Sigmoid colon (tissue), 4 donors: ENCODE results near the gene TSPAN32.

Experiments used
- CTCF ChIP-seq, 4 experiments: fragments of 450-650 bp in 3 of 4; fragments of 200-600 bp in 1 of 4; IDR thresholded peaks; one replicate each; pipeline ENCODE4 v1.5.1; 2016 to 2019; ENCODE audit warnings: antibody characterized with exemption in 4 of 4, mild to moderate bottlenecking in 3 of 4, moderate library complexity in 2 of 4
- EP300 ChIP-seq, 4 donors: sonication (generic); formaldehyde crosslinking; IDR thresholded peaks; one replicate each; pipeline ENCODE4 v1.6.1; 2017; ENCODE audit warnings: antibody characterized with exemption in 4 of 4
- POLR2AphosphoS5 ChIP-seq, 4 donors: sonication (generic); formaldehyde crosslinking; IDR thresholded peaks; one replicate each; pipeline ENCODE4 v1.6.1; 2017; ENCODE audit warnings: antibody characterized with exemption in 4 of 4

GRCh38 chr11:2296913-2297622 lies 4.7 kb upstream of the TSPAN32 start:
- no peak for TF ChIP-seq CTCF (IDR thresholded peaks at IDR 0.05)
- TF ChIP-seq EP300 (IDR thresholded peaks at IDR 0.05) = no peak
- no peak for TF ChIP-seq POLR2AphosphoS5 (IDR thresholded peaks at IDR 0.05)
